Fibroblast of lung (primary cell): Measurements from ENCODE around the gene SMCO1.

Experiments
- CTCF ChIP-seq, 2 donors: IDR thresholded peaks in 1 of 2; conservative IDR thresholded peaks in 1 of 2; 1 replicate in 1 of 2; 2 replicates in 1 of 2; pipeline ENCODE4 v1.5.1; 2011 to 2012; ENCODE audit warnings: low read length in 2 of 2, control low read depth in 1 of 2, inconsistent platforms in 1 of 2, low read depth in 1 of 2, mild to moderate bottlenecking in 1 of 2
- EZH2 ChIP-seq: IDR thresholded peaks from 2 replicates; pipeline ENCODE4 v1.5.1; 2012; ENCODE audit warnings: low read length, control low read depth, mild to moderate bottlenecking; ENCODE audit errors: missing control alignments

- TF ChIP-seq CTCF (conservative IDR thresholded peaks at IDR 0.05 in 1 of 2, IDR thresholded peaks at IDR 0.05 in 1 of 2; ENCODE audit: low read depth in 1 of 2, low read length in 2 of 2) (no peak), EZH2 (no peak)
These were observed 51.3 kb downstream of the SMCO1 start for GRCh38 chr3:196463804-196464203.
